WTC11 (cell line): ENCODE measurements around the gene IL23A. TPM values are rescaled to one million over a fixed set of nuclear protein-coding genes. Genes with fewer than 3 reads are reported as not detected.

Source experiments
- CDX4 ChIP-seq: fragments of 250-450 bp; sonication (Bioruptor Pico); IDR thresholded peaks from 2 replicates; pipeline ENCODE4 v1.9.0; 2021; ENCODE audit warnings: moderate library complexity, mild to moderate bottlenecking, inconsistent platforms, borderline replicate concordance
- ELF4 ChIP-seq: sonication (generic); formaldehyde crosslinking; IDR thresholded peaks from 2 replicates; pipeline ENCODE4 v1.8.1; 2022; ENCODE audit warnings: low read depth, mild to moderate bottlenecking, moderate library complexity, missing genetic modification reagents
- ESRRA ChIP-seq: sonication (generic); formaldehyde crosslinking; IDR thresholded peaks from 2 replicates; pipeline ENCODE4 v1.8.1; 2022; ENCODE audit warnings: mild to moderate bottlenecking, missing genetic modification reagents, borderline replicate concordance
- FOXP4 ChIP-seq: sonication (generic); formaldehyde crosslinking; IDR thresholded peaks from 2 replicates; pipeline ENCODE4 v1.8.0; 2022; ENCODE audit warnings: mild to moderate bottlenecking, missing genetic modification reagents
- IRF1 ChIP-seq: sonication (generic); formaldehyde crosslinking; IDR thresholded peaks from 2 replicates; pipeline ENCODE4 v1.8.0; 2023; ENCODE audit warnings: missing genetic modification reagents
- MYBL2 ChIP-seq: sonication (generic); formaldehyde crosslinking; IDR thresholded peaks from 2 replicates; pipeline ENCODE4 v1.8.1; 2023; ENCODE audit warnings: mild to moderate bottlenecking, moderate library complexity, missing genetic modification reagents
- NR2C2 ChIP-seq: sonication (generic); formaldehyde crosslinking; IDR thresholded peaks from 2 replicates; pipeline ENCODE4 v1.8.0; 2022; ENCODE audit warnings: mild to moderate bottlenecking, missing genetic modification reagents
- SP1 ChIP-seq: sonication (generic); formaldehyde crosslinking; conservative IDR thresholded peaks from 2 replicates; pipeline ENCODE4 v1.8.1; 2022; ENCODE audit warnings: missing genetic modification reagents
- ZMAT4 ChIP-seq: fragments of 250-450 bp; sonication (Bioruptor Pico); IDR thresholded peaks from 2 replicates; pipeline ENCODE4 v1.9.0; 2021; ENCODE audit warnings: mild to moderate bottlenecking
- ZNF232 ChIP-seq: sonication (generic); formaldehyde crosslinking; IDR thresholded peaks from 2 replicates; pipeline ENCODE4 v1.8.0; 2022; ENCODE audit warnings: mild to moderate bottlenecking, missing genetic modification reagents
- ZNF263 ChIP-seq: sonication (generic); formaldehyde crosslinking; IDR thresholded peaks from 2 replicates; pipeline ENCODE4 v1.8.1; 2022; ENCODE audit warnings: low read depth, mild to moderate bottlenecking, moderate library complexity, missing genetic modification reagents
- ZNF281 ChIP-seq: sonication (generic); formaldehyde crosslinking; IDR thresholded peaks from 2 replicates; pipeline ENCODE4 v1.8.0; 2023; ENCODE audit warnings: mild to moderate bottlenecking, missing genetic modification reagents
- ZNF532 ChIP-seq: fragments of 250-450 bp; sonication (Bioruptor Pico); IDR thresholded peaks from 2 replicates; pipeline ENCODE4 v1.9.0; 2021; ENCODE audit warnings: mild to moderate bottlenecking, borderline replicate concordance
- total RNA-seq: library from RNA; stranded (reverse); gene quantifications from 3 replicates; pipeline ENCODE4 v1.2.3, GENCODE V29; 2021
- TF ChIP-seq, protein P1 (sequence below): sonication (generic); formaldehyde crosslinking; IDR thresholded peaks from 2 replicates; pipeline ENCODE4 v1.8.1; 2022; ENCODE audit warnings: mild to moderate bottlenecking, missing genetic modification reagents, moderate library complexity, borderline replicate concordance

IL23A gene
- total RNA-seq, 1 experiment from 2014 or later: 2.9 TPM

DNA sequence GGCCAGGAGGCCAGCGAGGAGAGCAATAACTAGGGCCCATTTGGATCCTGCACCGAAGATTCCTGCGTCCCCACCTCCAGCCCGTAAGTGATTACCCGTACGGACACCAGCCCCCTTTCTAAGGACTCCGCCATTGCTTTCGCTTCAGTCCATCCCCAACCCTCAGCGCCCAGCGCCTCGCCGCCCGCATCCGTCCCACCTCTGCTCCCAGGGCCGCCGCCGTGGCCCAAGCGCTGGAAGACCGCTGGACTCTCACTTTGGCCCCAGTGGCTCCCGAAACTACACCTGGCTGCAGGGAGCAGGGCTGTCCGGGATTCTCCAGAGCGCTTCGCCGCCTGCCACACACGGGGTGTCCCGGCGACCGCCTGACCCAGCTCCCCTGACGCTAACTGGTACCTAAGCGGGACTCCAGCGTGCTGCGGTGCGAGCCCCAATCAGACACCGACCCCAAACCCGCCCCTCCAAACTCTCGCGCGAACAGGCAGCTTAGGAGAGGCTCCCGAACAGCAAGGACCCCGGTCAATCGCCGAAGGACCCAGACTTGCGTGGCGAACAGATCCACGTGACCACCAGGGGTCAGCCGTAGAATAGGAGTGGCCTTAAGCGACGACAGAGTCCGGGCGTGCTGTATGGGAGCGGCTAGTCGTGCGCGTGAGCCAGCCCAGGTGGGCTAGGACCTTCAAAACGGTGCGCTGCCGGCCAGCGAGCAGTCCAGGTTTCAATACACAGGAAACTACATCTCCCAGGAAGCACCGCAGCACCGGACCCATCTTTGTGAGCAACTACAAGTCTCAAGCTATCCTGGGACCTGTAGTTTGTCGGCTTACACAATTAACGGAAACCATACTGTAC, 22.8 kb upstream of the IL23A start, which contains the start of gene CNPY2 (continued):
- TF ChIP-seq ZNF532 (no peak; the same call in 1 of the 2 replicates), CDX4 (CRISPR knock-in tag) (no peak), IRF1 (CRISPR knock-in tag) (0 out of 2 replicates have a peak, but pooled peaks have one; percentile 37), SP1 (CRISPR knock-in tag) (peak; percentile 62), NR2C2 (CRISPR knock-in tag) (no peak), ELF4 (CRISPR knock-in tag) (no peak), ZMAT4 (CRISPR knock-in tag) (no peak), ESRRA (CRISPR knock-in tag) (0 out of 2 replicates have a peak, but pooled peaks have one; percentile 40), ZNF281 (CRISPR knock-in tag) (no peak), ZNF232 (CRISPR knock-in tag) (0 out of 2 replicates have a peak, but pooled peaks have one; percentile 42), ZNF263 (no peak), MYBL2 (CRISPR knock-in tag) (peak; percentile 70), FOXP4 (peak; percentile 31; the same call in 1 of the 2 replicates)
- TF ChIP-seq, protein P1, sequence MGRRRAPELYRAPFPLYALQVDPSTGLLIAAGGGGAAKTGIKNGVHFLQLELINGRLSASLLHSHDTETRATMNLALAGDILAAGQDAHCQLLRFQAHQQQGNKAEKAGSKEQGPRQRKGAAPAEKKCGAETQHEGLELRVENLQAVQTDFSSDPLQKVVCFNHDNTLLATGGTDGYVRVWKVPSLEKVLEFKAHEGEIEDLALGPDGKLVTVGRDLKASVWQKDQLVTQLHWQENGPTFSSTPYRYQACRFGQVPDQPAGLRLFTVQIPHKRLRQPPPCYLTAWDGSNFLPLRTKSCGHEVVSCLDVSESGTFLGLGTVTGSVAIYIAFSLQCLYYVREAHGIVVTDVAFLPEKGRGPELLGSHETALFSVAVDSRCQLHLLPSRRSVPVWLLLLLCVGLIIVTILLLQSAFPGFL (CRISPR knock-in tag): no peak
